Muscle of arm (tissue), 12 donors: Measurements from ENCODE around the gene RALGPS1. TPM values are rescaled to one million over a fixed set of nuclear protein-coding genes. Genes with fewer than 3 reads are reported as not detected.
A peak's percentile ranks its signal among the peaks of the same experiment; 100 is the strongest.

ENCODE experiments used
- DNase-seq: peaks from one replicate; pipeline ENCODE4 v3.0.0-alpha.2; 2013
- polyA plus RNA-seq, 12 donors: library from polyadenylated mRNA; unstranded; fragments of 120-200 nt; gene quantifications; one replicate each; pipeline ENCODE4 v1.2.1, GENCODE V29; 2013; ENCODE audit not compliant: insufficient read length in 12 of 12

RALGPS1 gene
- polyA plus RNA-seq, 12 donors: 5.5 to 15.1 (median 9.1) TPM; not detected in 1

DNA sequence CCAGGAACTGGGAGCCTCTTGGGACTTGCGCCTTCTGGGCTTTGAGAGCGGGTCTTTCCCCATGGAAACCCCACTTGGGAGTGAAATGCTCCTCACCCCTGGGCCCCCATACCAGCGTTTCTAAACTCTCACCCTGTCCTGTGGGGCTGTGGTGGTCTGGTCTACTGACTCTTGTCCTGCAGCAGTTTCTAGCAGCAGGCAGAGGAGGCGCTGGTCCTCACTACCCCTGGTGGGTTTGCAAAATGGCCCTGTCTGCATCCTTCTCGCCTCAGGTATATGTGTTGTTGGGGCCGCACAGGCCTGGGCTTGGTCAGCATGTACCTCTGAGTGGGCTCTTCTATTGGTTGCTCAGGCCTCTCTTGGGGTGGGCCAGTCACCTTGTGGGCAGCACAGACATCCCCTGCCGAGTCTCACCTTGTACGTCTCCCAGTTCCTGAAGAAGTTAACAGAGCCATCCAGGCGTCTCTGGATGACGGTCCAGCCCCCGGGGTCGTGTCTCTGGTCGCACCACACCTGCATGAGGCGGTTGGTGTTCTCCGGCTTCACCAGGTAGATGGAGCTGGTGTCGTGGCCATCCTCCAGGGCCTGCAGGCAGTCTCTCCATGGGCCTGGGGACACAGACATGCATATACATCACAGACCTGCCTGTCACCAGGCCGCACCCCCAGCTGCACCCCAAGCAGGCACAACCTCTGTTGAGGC, 178.9 kb downstream of the RALGPS1 start:
- no peak for DNase-seq

DNA sequence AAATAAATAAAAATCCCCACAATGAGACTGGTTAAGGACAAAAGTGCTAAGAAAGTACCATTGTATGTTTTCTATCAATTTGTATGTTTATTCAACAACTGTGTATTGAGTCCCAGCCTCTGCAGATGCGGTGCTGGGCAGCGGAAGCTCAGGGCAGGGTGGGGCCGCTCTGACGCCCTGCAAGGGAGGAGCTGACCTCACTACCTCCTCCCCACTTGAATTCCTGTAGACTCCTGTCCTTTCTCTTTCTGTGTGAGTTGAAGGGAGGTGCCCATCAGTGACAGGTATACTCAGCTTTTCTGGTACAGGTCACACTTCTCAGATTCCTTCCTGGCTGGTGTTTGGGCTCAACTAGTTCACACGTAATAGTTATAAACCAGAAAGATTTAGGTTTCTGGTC, 180.8 kb downstream of the RALGPS1 start:
- DNase-seq: no peak

DNA sequence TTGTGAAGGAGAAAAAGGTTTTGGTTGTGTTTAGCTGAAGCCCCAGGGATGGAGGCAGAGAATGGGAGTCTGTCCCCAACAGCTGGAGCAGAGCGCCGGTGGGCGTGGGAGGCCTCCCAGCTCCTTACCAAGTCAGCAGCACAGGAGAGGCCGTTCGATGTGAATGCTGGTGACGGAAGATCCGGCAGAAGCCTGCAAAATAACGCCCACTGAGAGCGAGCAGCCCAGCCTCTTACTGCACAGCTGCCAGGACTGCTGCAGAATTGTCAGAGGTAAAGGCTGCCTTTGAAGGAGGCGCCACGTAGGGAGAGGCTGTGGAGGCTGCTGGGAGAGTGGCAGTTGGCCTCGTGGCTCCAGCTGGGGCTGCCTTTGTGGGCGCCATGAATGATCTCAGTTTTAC, 181.6 kb downstream of the RALGPS1 start:
- DNase-seq: peak; percentile 69

DNA sequence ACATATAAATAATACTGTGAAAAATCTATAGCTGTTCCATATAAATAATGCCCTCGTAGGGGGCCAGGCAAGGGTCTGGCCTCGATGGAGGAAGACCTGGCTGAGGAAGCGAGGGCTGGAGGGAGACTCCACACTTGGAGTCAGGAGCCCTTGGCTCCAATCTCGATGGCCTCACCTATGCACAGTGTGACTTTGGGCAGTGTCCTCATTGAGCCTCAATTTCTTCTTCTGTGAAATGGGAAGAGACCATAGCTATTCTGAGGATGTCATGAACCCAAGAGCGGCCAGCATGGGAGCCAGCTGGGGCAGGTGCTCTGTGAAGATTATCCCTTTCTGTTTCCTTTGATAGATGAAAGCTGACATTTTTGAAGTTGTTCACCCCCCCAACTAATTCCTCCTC, 183.1 kb downstream of the RALGPS1 start:
- DNase-seq: no peak

DNA sequence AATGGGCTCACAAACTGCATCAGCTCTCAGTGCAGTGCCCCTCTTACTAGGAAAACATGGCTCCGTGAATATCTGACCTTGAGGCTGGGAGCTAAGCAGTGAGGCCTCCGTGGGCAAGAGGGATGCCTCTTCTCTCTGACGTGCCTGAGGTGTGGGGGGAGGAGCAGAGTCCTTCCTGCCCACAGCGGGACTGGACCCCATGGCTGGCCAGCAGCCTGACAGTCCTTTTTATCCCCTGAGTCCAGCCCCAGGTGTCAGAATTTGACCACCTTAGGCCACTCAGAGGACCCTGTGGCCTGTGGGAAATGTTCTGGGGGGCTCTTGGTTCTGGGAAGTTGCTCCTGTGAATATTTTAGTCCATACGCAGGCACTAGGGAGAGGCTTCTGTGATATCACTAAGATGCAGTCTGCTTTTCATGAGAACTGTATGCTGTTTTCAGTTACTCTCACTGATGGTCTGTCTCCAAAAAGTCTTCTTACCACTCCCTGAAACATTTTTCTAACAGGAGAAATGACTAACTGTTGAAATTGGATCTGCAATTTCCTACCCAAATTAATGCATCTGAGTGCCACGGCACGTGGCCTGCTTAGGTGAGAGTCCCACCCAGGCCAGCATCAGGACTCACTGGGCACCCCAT, 184.5 kb downstream of the RALGPS1 start:
- DNase-seq: no peak

DNA sequence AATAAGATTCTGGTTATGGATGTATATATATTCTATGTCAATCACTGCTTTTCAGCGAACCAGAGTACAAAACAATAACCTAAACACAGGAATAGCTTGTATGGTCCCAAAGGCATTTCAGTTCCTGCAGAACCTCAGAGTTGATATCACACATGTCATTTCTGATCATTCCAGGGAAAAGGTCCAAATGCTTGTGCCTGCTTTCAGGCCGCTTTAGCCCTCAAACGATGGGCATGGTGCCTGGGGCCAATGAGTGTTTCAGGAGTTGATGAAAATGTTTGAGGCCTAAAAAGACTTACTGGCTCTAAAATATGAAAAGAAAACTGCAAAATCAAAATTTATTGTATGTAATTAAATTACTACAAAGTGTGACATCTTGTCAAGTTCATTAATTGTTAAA, 185.1 kb downstream of the RALGPS1 start:
- no peak for DNase-seq

DNA sequence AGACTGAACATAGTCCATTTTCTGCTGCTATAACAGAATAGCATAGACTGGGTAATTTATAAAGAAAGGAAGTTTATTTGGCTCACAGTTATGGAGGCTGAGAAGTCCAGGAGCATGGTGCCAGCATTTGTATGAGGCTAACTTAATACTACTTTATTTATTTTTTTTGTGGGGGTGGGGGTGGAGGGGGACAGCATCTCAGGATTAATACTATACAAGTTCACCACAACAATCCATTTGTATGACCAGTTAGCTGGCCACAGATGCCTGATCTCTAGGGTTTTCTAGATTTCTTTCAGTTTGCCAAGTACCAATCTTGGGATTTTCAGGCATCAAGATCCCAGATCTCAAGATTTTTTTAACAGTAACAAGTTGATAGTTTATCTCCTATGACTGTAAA, 187.6 kb downstream of the RALGPS1 start:
- DNase-seq: no peak

DNA sequence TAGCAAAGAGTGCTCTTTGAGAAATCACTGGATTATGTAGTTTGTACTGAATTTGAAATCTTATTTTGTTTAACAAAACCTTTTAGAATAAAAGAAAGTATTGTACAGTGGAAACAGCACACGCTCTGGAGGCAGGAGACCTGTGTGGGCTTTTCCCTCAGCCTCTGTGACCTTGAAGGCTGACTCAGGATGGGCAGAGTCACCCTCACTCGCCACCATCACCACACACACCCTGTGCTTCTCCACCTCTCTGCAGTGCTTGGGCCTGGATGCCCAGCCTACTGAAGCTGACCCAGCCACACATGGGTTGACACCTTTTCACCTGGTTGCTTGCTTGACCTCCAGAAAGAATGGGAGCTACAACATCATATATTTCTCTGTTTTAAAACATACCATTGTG, 188.2 kb downstream of the RALGPS1 start:
- DNase-seq: no peak

DNA sequence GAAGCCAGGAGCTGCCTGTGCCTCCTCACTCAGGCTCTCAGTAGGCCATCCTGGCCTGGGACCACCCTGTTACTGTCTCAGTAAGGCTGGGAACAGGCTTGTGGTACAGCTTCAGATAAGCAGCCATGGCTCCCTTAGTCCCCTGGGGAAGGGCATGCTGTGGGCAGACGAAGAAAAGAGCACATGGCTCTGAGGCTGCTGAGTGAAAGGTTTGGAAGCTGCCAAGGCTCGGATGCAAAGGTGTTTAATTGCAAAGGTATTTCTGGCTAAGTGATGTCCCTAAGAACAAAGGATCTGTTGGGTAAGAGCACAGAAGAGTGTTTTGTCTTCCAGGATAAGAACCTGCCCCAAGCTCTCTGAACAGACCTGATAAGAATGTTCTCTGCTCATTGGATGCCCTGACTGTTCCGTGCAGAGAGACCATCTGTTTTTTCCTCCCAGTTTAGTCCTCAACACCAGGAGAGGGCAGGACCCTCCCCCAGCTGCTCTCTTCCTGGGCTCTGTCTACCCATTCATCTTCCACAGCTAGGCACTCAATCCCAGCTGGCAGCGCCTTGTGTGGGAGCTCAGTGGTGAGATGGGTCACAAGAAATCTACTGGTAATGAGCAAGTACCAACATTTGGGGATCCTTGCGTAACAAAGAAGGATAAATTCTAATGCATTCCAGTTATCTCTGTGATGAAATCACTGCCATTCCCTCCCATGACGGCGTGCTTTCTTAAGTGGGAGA, 190.2 kb downstream of the RALGPS1 start:
- DNase-seq: no peak

DNA sequence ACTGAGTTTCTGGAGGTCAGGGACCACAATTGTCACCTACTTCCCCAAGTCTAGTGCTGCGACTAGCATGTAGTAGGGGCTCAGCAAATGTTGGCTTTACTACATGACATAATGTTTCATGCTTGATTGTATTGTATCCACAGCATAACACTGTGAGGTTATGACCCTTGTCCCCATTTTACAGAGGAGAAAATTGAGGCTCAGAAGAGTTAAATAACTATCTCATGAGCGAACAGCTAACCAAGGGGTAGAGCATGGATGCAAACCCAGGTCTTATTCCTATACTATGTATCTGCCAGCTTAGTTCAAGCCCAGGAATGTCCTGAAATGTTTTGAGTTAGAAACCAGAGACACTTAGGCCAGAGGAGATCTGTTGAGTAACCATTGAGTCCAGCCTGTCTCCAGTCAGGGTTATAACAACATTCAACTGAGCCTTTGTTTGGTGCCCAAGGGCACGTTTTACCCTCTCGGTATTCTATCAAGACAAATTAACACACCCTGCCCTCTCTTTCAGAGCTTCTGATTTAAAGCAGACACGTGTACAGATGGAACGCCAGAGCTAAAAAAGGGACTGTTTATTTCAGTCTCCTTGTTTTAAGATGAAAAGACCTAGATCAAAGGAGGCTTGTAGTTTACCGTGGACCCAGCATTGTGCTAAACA, 191.4 kb downstream of the RALGPS1 start:
- no peak for DNase-seq

DNA sequence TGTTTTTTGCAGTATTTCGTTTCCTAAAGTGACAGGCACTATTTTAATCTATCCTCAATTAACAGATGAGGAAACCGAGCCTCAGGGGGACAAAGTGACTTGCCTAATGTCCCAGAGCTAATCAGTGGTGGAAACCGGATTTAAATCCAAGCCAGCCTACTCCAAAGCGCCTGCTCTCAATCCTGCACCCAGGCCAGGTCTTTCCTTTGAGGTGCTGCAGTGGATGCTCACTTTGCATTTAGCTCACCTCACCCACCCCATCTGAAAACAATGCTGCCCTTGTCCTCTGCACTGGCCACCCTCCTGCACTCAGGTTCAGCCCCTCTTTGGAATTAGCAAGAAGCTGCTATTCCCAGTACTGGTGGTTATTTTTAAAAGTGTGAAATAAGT, 191.9 kb downstream of the RALGPS1 start:
- no peak for DNase-seq

DNA sequence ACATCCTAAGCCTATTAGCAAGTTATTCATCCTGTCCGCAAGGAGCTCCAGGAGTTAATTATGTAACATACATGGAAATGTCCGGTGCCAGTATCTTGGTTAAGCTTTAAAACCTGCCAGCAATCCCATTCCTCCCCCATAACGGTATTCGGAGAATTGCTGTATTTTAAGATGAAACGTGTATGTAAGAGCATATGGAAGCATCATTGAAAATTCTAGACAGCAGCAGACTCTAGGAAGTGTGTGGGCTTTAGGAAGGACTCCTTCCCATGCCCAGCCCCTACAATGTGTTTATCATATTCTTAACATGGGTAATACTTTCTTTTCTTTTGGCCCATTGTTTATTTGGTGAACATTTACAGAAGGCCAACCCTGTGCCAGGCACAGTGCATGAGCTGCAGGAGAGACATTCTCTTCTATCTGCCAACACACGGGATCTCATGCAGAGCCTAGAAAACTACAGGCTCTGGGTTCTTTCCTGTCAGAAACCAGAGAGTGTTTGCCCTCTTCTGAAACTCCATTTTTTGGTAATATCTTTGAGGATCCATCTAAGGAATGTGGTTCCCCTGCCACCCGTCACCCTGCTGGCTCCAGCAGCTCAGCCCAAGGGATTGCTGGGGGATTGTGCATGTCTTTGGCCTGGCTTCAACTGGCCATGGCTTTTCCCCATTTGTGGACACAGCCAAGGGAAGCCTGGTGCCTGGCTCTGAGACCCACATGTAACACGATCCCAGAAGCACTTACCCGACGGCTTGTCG, 192.8 kb downstream of the RALGPS1 start:
- DNase-seq: no peak

DNA sequence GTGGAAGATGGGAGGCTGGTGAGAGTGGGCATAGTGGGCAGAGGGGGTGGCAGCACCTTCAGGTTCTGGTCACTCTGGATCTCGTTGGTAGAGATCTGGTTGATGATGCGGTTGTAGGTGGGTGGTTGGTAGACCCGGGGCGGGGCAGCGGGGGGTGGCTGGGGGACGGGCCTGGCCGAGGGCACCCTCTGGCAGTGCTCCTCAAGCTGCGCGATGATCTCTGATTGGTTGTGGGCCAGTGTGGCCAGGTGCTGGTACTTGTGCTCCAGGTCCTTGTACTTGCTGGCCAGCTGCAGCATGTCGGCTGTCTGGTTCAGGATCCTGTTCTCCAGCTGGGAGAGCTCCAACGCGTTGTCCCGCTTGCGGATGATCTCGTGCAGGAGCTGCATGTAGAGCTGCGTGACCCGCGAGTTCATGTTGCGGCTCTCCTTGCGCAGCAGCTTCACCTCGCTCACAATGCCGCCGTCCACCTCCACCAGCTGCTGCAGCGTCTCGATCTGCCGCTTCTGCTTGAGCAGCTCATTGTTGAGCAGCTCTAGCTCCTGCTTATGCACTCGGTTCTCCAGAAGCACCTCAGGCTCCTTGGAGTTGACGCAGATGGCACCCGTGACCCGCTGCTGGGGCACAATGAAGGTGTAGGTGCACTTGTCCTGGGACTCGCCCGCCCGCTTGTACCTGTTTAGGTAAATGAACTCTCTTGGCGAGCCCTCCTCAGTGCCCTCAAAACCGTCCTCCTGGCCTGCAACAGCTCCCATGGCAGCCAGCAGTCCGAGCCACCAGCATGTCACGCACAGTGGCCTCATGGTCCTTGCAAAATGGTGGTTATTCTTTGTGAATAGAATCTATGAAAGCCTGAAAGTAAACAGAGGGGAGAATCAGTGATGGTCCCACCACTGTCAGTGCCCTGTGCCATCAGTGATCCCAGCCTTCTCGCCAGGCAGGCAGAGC, 193.6 kb downstream of the RALGPS1 start:
- no peak for DNase-seq

DNA sequence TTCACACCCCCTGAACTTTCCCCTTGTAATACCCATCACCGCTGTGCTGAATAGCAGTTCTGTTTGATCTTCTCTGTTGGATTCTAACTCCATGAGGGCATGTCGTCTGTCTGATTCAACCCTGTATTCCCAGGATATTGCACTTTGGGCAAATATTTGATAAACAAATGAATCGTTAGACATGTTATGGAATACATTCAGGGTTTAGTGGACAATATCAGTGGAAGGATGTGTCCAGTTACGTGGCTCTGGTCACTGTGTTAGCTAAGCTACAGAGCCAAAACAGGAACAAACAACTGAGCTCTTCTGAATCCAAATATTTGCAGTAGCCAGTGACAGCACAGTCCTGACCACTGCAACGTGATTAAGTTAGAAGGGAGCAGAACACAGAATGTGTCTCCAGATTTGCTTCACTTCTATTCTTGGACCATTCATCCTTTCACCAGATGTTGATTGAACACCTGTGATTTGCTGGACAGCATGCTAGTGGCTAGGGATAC, 194.7 kb downstream of the RALGPS1 start:
- DNase-seq: no peak

DNA sequence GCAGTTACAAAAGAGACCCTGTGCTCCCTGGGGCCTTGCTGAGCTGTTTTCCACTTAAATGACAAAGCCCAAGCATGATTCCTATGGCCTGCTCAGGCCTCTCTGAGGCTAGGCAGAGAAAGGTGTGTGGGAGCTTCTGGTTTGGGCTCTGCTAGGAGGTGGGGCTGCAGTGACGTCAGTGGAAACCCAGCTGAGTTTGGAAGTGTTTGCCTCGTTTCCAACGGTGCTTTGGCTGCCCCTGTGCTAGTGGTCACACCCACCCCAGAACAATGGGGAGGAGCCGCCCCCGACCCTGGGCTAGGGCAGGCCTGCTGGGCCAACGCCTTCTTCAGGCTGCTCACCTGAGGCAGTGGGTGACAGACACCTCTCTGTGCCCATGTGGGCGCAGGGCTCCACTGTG, 197.5 kb downstream of the RALGPS1 start:
- DNase-seq: peak; percentile 73

DNA sequence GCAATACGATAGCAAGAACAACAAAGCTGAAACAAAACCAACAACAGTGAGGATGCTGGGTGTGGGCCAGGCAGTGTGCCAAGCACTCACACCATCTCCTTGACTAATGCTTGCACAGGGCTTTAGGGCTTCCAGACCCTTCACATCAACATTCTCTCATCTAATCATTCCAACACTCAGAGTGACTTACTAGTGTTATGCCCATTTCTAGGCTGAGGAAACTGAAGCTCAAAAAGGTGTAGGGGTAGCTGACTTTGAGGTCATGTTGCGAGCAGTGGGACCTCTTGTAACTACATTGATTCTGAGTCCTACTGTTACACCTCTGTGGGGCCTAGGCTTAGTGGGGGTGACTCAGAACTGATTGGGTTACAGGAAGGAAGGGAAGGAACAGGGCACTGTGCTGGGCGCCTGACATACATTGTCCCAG, 198.2 kb downstream of the RALGPS1 start:
- no peak for DNase-seq

DNA sequence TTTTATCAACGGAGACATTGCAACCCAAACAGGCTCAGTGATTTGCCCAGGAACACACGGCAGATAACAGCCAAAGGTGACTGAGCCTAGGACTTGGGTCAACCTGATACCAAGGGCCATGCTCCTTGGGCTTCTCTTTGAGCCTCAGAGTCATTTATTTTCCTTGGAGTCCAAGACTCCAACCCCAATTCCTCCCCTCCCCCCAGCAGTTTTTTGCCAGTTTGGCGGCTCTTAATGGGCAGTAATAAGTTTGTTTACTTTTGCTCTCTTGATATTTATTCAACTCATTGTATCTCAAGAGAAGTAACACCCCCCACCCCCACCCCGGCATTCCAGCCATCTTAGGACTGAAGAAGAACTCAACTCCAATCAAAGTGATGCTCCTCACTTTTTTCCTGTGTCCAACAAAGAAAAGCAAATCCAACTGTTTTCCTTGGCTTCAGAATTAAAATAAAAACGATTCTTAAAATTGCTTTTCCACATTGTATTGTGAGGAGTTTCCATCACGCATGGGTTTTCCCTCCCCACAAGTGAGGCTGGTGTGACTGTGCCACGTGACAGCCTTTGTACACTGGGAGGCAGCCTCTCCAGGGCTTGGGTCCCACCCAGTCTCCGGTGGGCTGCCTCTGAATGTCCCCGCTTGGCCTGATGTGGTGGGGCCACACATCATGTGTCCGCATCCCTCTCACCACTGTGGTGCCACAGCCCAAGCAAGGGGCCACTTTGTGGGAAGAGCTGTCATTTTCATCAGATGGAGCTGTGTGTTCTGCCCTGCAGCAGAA, 198.8 kb downstream of the RALGPS1 start:
- DNase-seq: peak; percentile 53

DNA sequence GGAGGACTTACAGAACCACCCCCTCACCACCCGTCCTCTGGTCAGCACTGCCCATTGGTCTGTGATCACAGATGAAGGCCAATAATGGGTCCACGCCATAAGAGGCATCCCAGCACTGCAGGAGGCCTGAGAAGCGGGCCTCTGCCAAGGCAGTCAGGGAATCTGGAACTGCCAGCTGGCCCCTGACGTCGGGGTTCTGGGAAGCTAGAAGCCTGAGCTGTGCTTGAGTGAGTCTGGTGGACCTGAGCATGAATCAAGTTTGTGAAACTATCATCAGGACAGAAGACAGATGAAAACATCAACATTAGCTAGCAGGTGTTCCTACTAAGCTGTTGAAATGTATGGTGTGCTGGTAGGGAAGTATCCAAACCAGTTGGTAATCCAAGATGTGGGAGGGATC, 200.0 kb downstream of the RALGPS1 start:
- no peak for DNase-seq

DNA sequence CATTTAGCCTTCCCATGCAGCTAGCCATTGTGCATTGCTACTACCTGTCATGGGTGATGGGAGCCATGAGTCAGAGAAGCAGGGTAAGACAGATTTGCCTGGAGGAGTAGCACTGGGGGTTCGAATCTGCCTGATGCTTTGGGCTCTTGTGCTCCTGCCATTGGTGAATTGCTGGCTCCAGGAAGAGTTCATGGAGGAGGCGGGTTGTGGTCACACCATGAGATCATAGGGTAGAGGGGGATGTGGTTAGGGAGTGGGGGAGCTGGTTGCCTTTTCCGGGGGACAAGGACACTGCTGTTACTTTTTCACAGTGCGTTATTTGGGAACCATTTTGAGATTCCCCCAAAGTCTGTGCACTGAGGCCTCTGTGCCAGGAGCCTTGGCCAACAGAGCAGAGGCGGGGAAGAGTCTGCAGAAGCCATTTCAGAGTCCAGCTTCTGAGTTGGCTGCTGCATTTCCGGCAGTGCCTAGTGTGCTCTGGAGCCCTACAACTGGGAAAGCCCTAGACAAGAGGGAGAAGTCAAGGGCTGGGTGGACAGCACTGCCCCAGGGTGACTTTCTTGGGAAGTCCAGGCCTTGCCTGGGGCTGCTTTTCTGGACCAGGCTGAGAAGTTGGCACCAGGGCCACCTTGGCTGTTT, 201.6 kb downstream of the RALGPS1 start:
- no peak for DNase-seq
